Measurements from ENCODE around the gene HYI. TPM values are rescaled to one million over a fixed set of nuclear protein-coding genes. Genes with fewer than 3 reads are reported as not detected.
"Not testable (repeated sequence)": the region's sequence is repeated elsewhere in the genome, so short reads cannot be mapped to it uniquely, and the experiment has no call there.

Gene HYI
- total RNA-seq, 1 donor: 24.0 TPM

DNA sequence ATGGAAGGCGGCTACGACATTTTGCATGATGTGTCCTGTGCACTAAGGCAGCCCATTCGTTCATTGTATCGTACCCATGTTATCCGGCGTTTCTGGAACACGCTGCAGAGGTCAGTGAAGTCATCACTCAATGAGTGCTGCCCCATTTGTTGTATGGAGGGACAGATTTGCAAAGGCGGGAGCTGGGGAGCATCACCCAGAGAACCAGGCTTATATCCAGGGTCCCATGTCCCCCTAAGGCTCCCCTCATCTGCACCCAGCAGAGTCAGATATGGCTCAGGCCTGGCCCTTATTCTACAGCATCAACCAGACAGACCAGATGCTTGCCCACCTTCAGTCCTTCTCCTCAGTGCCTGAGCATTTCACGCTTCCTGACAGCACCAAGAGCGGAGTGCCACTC is 32.9 kb downstream of the HYI start:
- DNase-seq (ENCODE audit: low read depth): no peak
- TF ChIP-seq CTCF (IDR thresholded peaks at IDR 0.05; ENCODE audit: insufficient read depth, low read length): no peak
- no peak overlapping the region for H3K4me3 ChIP-seq (ENCODE audit: low read depth, low read length)

DNA sequence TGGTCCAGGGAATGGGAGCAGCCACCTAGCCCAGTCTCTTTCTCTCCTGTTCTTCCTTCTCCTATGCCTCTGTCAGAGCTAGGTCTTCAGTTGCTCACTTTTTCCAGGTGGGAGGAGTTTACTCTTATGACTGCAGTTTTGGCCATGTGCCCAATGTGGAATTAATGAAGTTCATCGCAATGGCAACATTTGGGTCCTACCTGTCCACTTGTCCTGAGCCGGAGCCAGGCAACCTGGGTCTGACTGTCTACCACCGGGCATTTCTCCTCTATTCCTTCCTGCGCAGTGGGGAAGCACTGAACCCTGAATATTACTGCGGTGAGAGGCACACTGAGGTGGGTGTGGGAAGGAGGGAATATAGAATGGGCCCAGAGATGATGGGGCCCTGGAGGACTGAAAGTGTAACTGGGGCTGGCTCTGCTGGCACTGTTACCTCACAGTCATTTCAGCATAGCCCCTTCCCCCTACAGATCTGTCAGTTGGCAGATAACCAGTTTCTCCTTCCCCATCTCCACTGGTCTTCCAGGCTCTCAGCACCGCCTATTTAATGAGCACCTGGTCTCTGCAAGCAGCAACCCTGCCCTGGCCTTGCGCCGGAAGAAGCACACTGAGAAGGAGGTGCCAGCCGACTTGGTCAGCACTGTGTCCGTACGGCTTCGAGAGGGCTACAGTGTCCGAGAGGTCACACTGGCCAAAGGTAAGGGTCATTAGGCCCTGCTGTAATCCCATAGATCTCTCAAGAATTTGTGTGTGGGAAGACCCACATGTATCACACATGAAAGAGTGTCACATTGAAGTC is 33.9 kb downstream of the HYI start:
- H3K4me3 ChIP-seq (ENCODE audit: low read depth, low read length): no peak overlapping the region
- TF ChIP-seq CTCF (IDR thresholded peaks at IDR 0.05; ENCODE audit: insufficient read depth, low read length): no peak
- DNase-seq (ENCODE audit: low read depth): no peak

GRCh38 chr1:43418858-43419257 is 34.9 kb downstream of the HYI start:
- no peak for DNase-seq (ENCODE audit: low read depth)

DNA sequence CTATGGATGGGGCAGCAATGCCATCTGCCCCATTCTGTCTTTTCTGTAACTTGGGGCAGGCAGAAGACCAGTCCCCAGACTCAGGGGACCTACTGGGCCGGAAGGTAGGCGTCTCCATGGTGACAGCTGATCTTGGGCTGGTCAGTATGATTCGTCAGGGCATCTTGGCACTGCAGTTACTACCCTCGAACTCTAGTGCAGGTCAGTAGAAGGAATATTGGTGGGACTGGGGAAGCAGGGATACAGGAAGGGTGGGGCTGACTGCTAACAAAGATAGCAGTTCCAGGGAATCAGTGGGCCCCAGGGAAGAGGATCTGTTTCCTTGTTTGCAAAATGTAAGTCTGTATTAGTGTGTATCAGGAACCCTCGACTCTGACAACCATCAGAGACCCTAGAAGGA is 37.8 kb downstream of the HYI start:
- DNase-seq (ENCODE audit: low read depth): no peak

More at GRCh38 chr1:43418858-43419257, 34.9 kb downstream of the HYI start:
- TF ChIP-seq CTCF (IDR thresholded peaks at IDR 0.05; ENCODE audit: insufficient read depth, low read length): no peak
- H3K4me3 ChIP-seq (ENCODE audit: low read depth, low read length): no peak overlapping the region

GRCh38 chr1:43414634-43415223 is 39.0 kb downstream of the HYI start:
- DNase-seq (ENCODE audit: low read depth): peak; percentile 61
- H3K4me3 ChIP-seq (ENCODE audit: low read depth, low read length): no peak overlapping the region
- TF ChIP-seq CTCF (IDR thresholded peaks at IDR 0.05; ENCODE audit: insufficient read depth, low read length): peak; percentile 65

More for the DNA sequence above, 37.8 kb downstream of the HYI start:
- no peak overlapping the region for H3K4me3 ChIP-seq (ENCODE audit: low read depth, low read length)
- no peak for TF ChIP-seq CTCF (IDR thresholded peaks at IDR 0.05; ENCODE audit: insufficient read depth, low read length)

DNA sequence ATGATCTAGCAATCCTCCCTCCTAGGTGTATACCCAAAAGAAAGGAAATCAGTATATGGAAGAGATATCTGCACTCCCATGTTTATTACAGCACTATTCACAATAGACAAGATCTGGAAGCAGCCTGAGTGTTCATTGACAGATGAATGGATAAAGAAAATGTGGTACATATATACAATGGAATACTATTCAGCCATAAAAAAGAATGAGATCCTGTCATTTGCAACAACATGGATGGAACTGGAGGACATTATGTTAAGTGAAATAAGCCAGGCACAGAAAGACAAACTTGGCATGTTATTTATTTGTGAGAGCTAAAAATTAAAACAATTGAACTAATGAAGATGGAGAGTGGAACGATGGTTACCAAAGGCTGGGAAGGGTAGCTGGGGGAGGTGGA is 40.3 kb downstream of the HYI start:
- H3K4me3 ChIP-seq (ENCODE audit: low read depth, low read length); DNase-seq (ENCODE audit: low read depth): not testable (repeated sequence)

GRCh38 chr1:43410571-43410970 is 43.2 kb downstream of the HYI start:
- H3K4me3 ChIP-seq (ENCODE audit: low read depth, low read length): no peak overlapping the region
- TF ChIP-seq CTCF (IDR thresholded peaks at IDR 0.05; ENCODE audit: insufficient read depth, low read length): no peak
- DNase-seq (ENCODE audit: low read depth): no peak
